ENCODE results near the gene ADAMTS14. TPM values are rescaled to one million over a fixed set of nuclear protein-coding genes. Genes with fewer than 3 reads are reported as not detected.

Gene ADAMTS14
- total RNA-seq, 1 experiment from 2014 or later: 0.91 TPM

GRCh38 chr10:70711911-70712310, 39.6 kb downstream of the ADAMTS14 start:
- POLR2A ChIA-PET (ENCODE audit: unreplicated experiment): no interaction called here
- Histone ChIP-seq H3K9ac (ENCODE audit: low read length) (no peak overlapping the region), H3F3A (ENCODE audit: low read length, unreplicated experiment) (no peaks in the 10 kb centered on the region), H4K20me1 (ENCODE audit: low read length) (no peaks in the 10 kb centered on the region), H3K36me3 (ENCODE audit: low read depth, low read length) (no peaks in the 10 kb centered on the region), H3K4me1 (ENCODE audit: insufficient read depth, low read length) (peaks cover 8% of the 10 kb centered on the region), H3K9me2 (replicated peaks; ENCODE audit: low read length) (no peaks in the 10 kb centered on the region), H2AFZ (ENCODE audit: low read length) (no peak overlapping the region), H3K79me2 (ENCODE audit: low read length) (no peaks in the 10 kb centered on the region), H3K4me2 (ENCODE audit: low read length) (no peak overlapping the region), H3K9me3 (ENCODE audit: low read length) (no peaks in the 10 kb centered on the region), H3K4me3 (ENCODE audit: low read length) (no peak overlapping the region), H3K27ac (ENCODE audit: low read length) (no peak overlapping the region), H3K27me3 (ENCODE audit: low read length) (no peaks in the 10 kb centered on the region)
- no peak for DNase-seq
- CTCF ChIA-PET: no interaction called here
- no peak for ATAC-seq
- TF ChIP-seq EZH2 (IDR thresholded peaks at IDR 0.05; ENCODE audit: low read length, unreplicated experiment) (no peak), EZH2phosphoT487 (IDR thresholded peaks at IDR 0.05; ENCODE audit: borderline replicate concordance, low read length) (no peak)
- TF ChIP-seq, protein P1, sequence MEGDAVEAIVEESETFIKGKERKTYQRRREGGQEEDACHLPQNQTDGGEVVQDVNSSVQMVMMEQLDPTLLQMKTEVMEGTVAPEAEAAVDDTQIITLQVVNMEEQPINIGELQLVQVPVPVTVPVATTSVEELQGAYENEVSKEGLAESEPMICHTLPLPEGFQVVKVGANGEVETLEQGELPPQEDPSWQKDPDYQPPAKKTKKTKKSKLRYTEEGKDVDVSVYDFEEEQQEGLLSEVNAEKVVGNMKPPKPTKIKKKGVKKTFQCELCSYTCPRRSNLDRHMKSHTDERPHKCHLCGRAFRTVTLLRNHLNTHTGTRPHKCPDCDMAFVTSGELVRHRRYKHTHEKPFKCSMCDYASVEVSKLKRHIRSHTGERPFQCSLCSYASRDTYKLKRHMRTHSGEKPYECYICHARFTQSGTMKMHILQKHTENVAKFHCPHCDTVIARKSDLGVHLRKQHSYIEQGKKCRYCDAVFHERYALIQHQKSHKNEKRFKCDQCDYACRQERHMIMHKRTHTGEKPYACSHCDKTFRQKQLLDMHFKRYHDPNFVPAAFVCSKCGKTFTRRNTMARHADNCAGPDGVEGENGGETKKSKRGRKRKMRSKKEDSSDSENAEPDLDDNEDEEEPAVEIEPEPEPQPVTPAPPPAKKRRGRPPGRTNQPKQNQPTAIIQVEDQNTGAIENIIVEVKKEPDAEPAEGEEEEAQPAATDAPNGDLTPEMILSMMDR (conservative IDR thresholded peaks at IDR 0.05; ENCODE audit: low read depth, low read length): no peak
- intact Hi-C loops (cut with micrococcal nuclease): no loop called here
- no TSS peak for BruUV-seq (replicated peaks)

- H2AFZ ChIP-seq (ENCODE audit: low read length): no peak overlapping the region
- no peaks in the 10 kb centered on the region for H3K36me3 ChIP-seq (ENCODE audit: low read depth, low read length)
- H4K20me1 ChIP-seq (ENCODE audit: low read length): no peaks in the 10 kb centered on the region
- ATAC-seq (no peak), DNase-seq (no peak)
- TF ChIP-seq EZH2phosphoT487 (IDR thresholded peaks at IDR 0.05; ENCODE audit: borderline replicate concordance, low read length) (no peak), EZH2 (IDR thresholded peaks at IDR 0.05; ENCODE audit: low read length, unreplicated experiment) (no peak)
- TF ChIP-seq, protein P1 (conservative IDR thresholded peaks at IDR 0.05; ENCODE audit: low read depth, low read length): no peak
- POLR2A ChIA-PET (ENCODE audit: unreplicated experiment): no interaction called here
- H3K9me3 ChIP-seq (ENCODE audit: low read length): no peaks in the 10 kb centered on the region
- CTCF ChIA-PET: no interaction called here
- H3K9me2 ChIP-seq (replicated peaks; ENCODE audit: low read length): no peaks in the 10 kb centered on the region
- no peak overlapping the region for H3K4me2 ChIP-seq (ENCODE audit: low read length)
- no peaks in the 10 kb centered on the region for H3F3A ChIP-seq (ENCODE audit: low read length, unreplicated experiment)
- no peak overlapping the region for H3K4me3 ChIP-seq (ENCODE audit: low read length)
- no peak overlapping the region for H3K9ac ChIP-seq (ENCODE audit: low read length)
- H3K27me3 ChIP-seq (ENCODE audit: low read length): no peaks in the 10 kb centered on the region
- no TSS peak for BruUV-seq (replicated peaks)
- intact Hi-C loops (cut with micrococcal nuclease): no loop called here
- H3K79me2 ChIP-seq (ENCODE audit: low read length): no peaks in the 10 kb centered on the region
- peaks cover 8% of the 10 kb centered on the region for H3K4me1 ChIP-seq (ENCODE audit: insufficient read depth, low read length)
- H3K27ac ChIP-seq (ENCODE audit: low read length): no peak overlapping the region
These were observed 41.9 kb downstream of the ADAMTS14 start for GRCh38 chr10:70714245-70714644.

- Histone ChIP-seq H3F3A (ENCODE audit: low read length, unreplicated experiment) (no peaks in the 10 kb centered on the region), H3K79me2 (ENCODE audit: low read length) (no peaks in the 10 kb centered on the region), H2AFZ (ENCODE audit: low read length) (no peak overlapping the region), H3K9me3 (ENCODE audit: low read length) (no peaks in the 10 kb centered on the region), H3K9me2 (replicated peaks; ENCODE audit: low read length) (no peaks in the 10 kb centered on the region), H3K4me2 (ENCODE audit: low read length) (no peak overlapping the region), H3K4me1 (ENCODE audit: insufficient read depth, low read length) (peaks cover 8% of the 10 kb centered on the region), H4K20me1 (ENCODE audit: low read length) (no peaks in the 10 kb centered on the region), H3K9ac (ENCODE audit: low read length) (no peak overlapping the region), H3K4me3 (ENCODE audit: low read length) (no peak overlapping the region), H3K27me3 (ENCODE audit: low read length) (no peaks in the 10 kb centered on the region), H3K36me3 (ENCODE audit: low read depth, low read length) (no peaks in the 10 kb centered on the region), H3K27ac (ENCODE audit: low read length) (no peak overlapping the region)
- no peak for ATAC-seq
- BruUV-seq (replicated peaks): no TSS peak
- no peak for DNase-seq
- TF ChIP-seq EZH2phosphoT487 (IDR thresholded peaks at IDR 0.05; ENCODE audit: borderline replicate concordance, low read length) (no peak), EZH2 (IDR thresholded peaks at IDR 0.05; ENCODE audit: low read length, unreplicated experiment) (no peak)
- TF ChIP-seq, protein P1 (conservative IDR thresholded peaks at IDR 0.05; ENCODE audit: low read depth, low read length): no peak
- ChIA-PET POLR2A (ENCODE audit: unreplicated experiment) (no interaction called here), CTCF (no interaction called here)
- intact Hi-C loops (cut with micrococcal nuclease): no loop called here
These were observed 42.6 kb downstream of the ADAMTS14 start for GRCh38 chr10:70714951-70715350.

Measured in PC-3 (cell line).